K562 (cell line): ENCODE results near the gene ACKR3. TPM values are rescaled to one million over a fixed set of nuclear protein-coding genes. Genes with fewer than 3 reads are reported as not detected.

Experiments
- ATAC-seq: fragments of 200-7000 bp; cut with Tn5 transposase; 3 replicates; pipeline ENCODE4 v1.9.1; 2020; ENCODE audit warnings: moderate library complexity
- BruUV-seq: library from RNA; stranded (reverse); fragments of 400-500 nt; replicated peaks from 2 replicates; lab custom pipeline; 2021; lab: Mats Ljungman, UMichigan
- CTCF ChIA-PET: fragments of 300-600 bp; formaldehyde crosslinking; extraction: SDS; loops from one replicate; lab custom pipeline; 2021; ENCODE audit warnings: low intra/inter-chr PET ratio; lab: Yijun Ruan, JAX
- POLR2A ChIA-PET: fragments of 300-600, 350-650 bp; sonication (Branson Sonifier 250); formaldehyde crosslinking; extraction: SDS; loops from one replicate; lab custom pipeline; 2021; ENCODE audit warnings: antibody characterized with exemption, inconsistent platforms; lab: Yijun Ruan, JAX
- DNase-seq, 4 experiments: peaks; one replicate each; pipeline versions ENCODE4 v3.0.0 to v3.0.0-alpha.2; 2011 to 2018; ENCODE audit warnings: low spot score in 3 of 4, mixed read lengths in 3 of 4; ENCODE audit errors: extremely low read depth in 1 of 4
- FAIRE-seq: peaks from 2 replicates; lab custom pipeline; 2011; peaks lifted over from hg19 to GRCh38; lab: Jason Lieb, UNC
- H2AFZ ChIP-seq: 2 replicates; pipeline ENCODE4 v1.6.0; 2011; ENCODE audit warnings: low read depth, low read length, control low read depth, inconsistent platforms
- H3K27ac ChIP-seq: fragments of 200-600 bp; 3 replicates; pipeline ENCODE4 v1.8.0; 2011; ENCODE audit warnings: low read depth, mild to moderate bottlenecking, control low read depth, inconsistent platforms, low read length, moderate library complexity, mixed read lengths; ENCODE audit errors: extremely low read depth
- H3K27me3 ChIP-seq, 2 experiments: fragments of 300-600 bp in 1 of 2; 2 replicates in 1 of 2; 3 replicates in 1 of 2; pipeline versions ENCODE4 v1.6.0 to v1.8.0; 2011; ENCODE audit warnings: inconsistent platforms in 2 of 2, low read length in 2 of 2, mild to moderate bottlenecking in 1 of 2, mixed read lengths in 1 of 2, moderate library complexity in 1 of 2; ENCODE audit not compliant: control insufficient read depth in 2 of 2, insufficient read depth in 2 of 2
- H3K36me3 ChIP-seq: fragments of 300-600 bp; 3 replicates; pipeline ENCODE4 v1.8.0; 2011; ENCODE audit warnings: mild to moderate bottlenecking, low read length, inconsistent platforms; ENCODE audit not compliant: control insufficient read depth, insufficient read depth
- H3K4me1 ChIP-seq, 2 experiments: fragments of 200-600 bp in 1 of 2; replicated peaks in 1 of 2; 2 replicates in 1 of 2; 3 replicates in 1 of 2; pipeline versions ENCODE4 v1.5.1 to v1.8.0; 2011; ENCODE audit warnings: inconsistent platforms in 2 of 2, low read length in 2 of 2, mild to moderate bottlenecking in 1 of 2, mixed read lengths in 1 of 2, moderate library complexity in 1 of 2; ENCODE audit not compliant: control insufficient read depth in 2 of 2, insufficient read depth in 2 of 2
- H3K4me2 ChIP-seq: 2 replicates; pipeline ENCODE4 v1.6.1; 2011; ENCODE audit warnings: low read length, control low read depth, inconsistent platforms, mixed read lengths; ENCODE audit not compliant: insufficient read depth
- H3K4me3 ChIP-seq: fragments of 200-600 bp; sonication (generic), shearing (Covaris generic); 2 replicates; pipeline ENCODE4 v1.5.1; 2016; ENCODE audit warnings: control low read depth, inconsistent platforms
- H3K79me2 ChIP-seq: fragments of 200-600 bp; 3 replicates; pipeline ENCODE4 v1.8.0; 2011; ENCODE audit warnings: low read length, inconsistent platforms; ENCODE audit not compliant: control insufficient read depth, insufficient read depth
- H3K9ac ChIP-seq, 2 experiments: 2 replicates each; pipeline versions ENCODE4 v1.6.0 to v1.6.1; 2011; ENCODE audit warnings: low read depth in 2 of 2, low read length in 2 of 2, control low read depth in 1 of 2, inconsistent platforms in 1 of 2, mild to moderate bottlenecking in 1 of 2, mixed read lengths in 1 of 2; ENCODE audit not compliant: insufficient read depth in 1 of 2
- H3K9me1 ChIP-seq: one replicate; pipeline ENCODE4 v1.6.0; 2011; ENCODE audit warnings: inconsistent platforms, mild to moderate bottlenecking, low read length, moderate library complexity; ENCODE audit not compliant: control insufficient read depth, insufficient read depth
- H3K9me3 ChIP-seq: replicated peaks from 2 replicates; pipeline ENCODE4 v1.5.1; 2011; ENCODE audit warnings: low read depth, low read length, inconsistent platforms; ENCODE audit not compliant: control insufficient read depth, insufficient read depth
- H4K20me1 ChIP-seq: replicated peaks from 2 replicates; pipeline ENCODE4 v1.6.1; 2011; ENCODE audit warnings: low read length, inconsistent platforms, mixed read lengths; ENCODE audit not compliant: control insufficient read depth, insufficient read depth
- ARHGAP35 ChIP-seq: fragments of 450-650 bp; IDR thresholded peaks from 2 replicates; pipeline ENCODE4 v1.6.1; 2018; ENCODE audit not compliant: partially characterized antibody
- BRD4 ChIP-seq: fragments of 200-600 bp; sonication (generic); IDR thresholded peaks from 2 replicates; pipeline ENCODE4 v1.6.1; 2017; ENCODE audit warnings: inconsistent platforms
- HNRNPUL1 ChIP-seq: fragments of 200-400 bp; formaldehyde crosslinking; IDR thresholded peaks from 2 replicates; pipeline ENCODE4 v1.6.1; 2017; ENCODE audit warnings: low read length
- U2AF1 ChIP-seq: fragments of 200-400 bp; formaldehyde crosslinking; optimal IDR thresholded peaks from 2 replicates; pipeline ENCODE3; 2017; ENCODE audit warnings: mild to moderate bottlenecking, low read depth, low read length, moderate library complexity
- ZNF121 ChIP-seq: sonication (generic); formaldehyde crosslinking; conservative IDR thresholded peaks from 2 replicates; pipeline ENCODE4 v1.8.0; 2022; ENCODE audit warnings: missing genetic modification reagents
- WGBS: fragments of 100-300 bp; shearing (Covaris generic); methylation state at CpG from one replicate; pipeline ENCODE4 v1.1.6; 2016; ENCODE audit warnings: low coverage, mixed read lengths; ENCODE audit not compliant: insufficient coverage; ENCODE audit errors: missing lambda C conversion rate; 5-methylcytosine and 5-hydroxymethylcytosine counted together
- in situ Hi-C: fragments of 300-500 bp; cut with MboI; formaldehyde crosslinking; loops from 4 replicates; pipeline ENCODE4 v1.15.0; 2018; ENCODE audit warnings: inconsistent platforms, mixed read lengths
- intact Hi-C: fragments of 100-400 bp; cut with micrococcal nuclease; formaldehyde crosslinking; loops from 2 replicates; pipeline ENCODE4 v1.14.2; 2022
- polyA plus RNA-seq, 8 experiments: library from polyadenylated mRNA; depleted of rRNA in 4 of 8; stranded (reverse) in 5 of 8; unstranded in 3 of 8; fragments of >200 nt; fragmentation: Nextera tagmentation in 2 of 8; fragmentation: Illumina TruSeq in 1 of 8; extraction: Ambion mirVana in 2 of 8; extraction: Trizol in 1 of 8; gene quantifications; 2 replicates each; pipeline versions ENCODE4 v1.2.1 to v1.2.3, GENCODE V29; 2011 to 2014; ENCODE audit warnings: inconsistent platforms in 1 of 8, missing spikeins in 1 of 8
- total RNA-seq, 7 experiments: library from RNA; depleted of rRNA in 6 of 7; stranded (reverse); fragments of >200 nt in 6 of 7; fragmentation: Illumina TruSeq in 2 of 7; extraction: Trizol in 2 of 7; gene quantifications; 2 replicates each; pipeline versions ENCODE4 v1.2.1 to v1.2.3, GENCODE V29; 2011 to 2021; ENCODE audit warnings: low replicate concordance in 1 of 7
- TF ChIP-seq, protein P1 (sequence below): sonication (generic); formaldehyde crosslinking; IDR thresholded peaks from 2 replicates; pipeline ENCODE4 v1.9.0; 2022; ENCODE audit warnings: mild to moderate bottlenecking, missing genetic modification reagents

ACKR3 gene
- total and polyA plus RNA-seq, 9 of the 15 experiments (the other 6 are each of a cell fraction or from before 2014, with no cell fraction given), result 0.07 TPM; not detected in 8

DNA sequence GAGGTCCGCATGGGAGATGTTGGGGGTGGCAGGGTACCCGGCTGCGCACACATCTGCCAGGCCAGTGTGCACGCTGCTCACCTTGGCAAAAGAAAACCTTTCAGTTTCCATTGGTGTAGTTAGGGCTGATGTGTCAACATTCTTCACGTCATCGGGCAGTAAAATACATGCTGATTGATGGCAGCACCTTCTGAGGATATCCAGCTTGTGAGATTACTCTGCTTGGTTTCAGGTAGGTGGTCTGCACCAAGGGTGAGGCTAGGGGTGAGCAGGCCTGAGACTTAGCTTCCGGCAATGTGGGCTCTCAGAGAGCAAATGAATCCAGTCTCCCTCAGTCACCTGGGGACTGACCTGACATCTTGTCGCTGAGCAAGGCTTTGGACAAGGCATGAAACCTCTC is 19.3 kb upstream of the ACKR3 start:
- DNase-seq (no peak), FAIRE-seq (no peak), ATAC-seq (no peak)
- no peak for TF ChIP-seq BRD4
- no peak for TF ChIP-seq U2AF1
- TF ChIP-seq, protein P1, sequence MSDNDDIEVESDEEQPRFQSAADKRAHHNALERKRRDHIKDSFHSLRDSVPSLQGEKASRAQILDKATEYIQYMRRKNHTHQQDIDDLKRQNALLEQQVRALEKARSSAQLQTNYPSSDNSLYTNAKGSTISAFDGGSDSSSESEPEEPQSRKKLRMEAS (CRISPR knock-in tag), result no peak
- TF ChIP-seq ARHGAP35, result no peak
- TF ChIP-seq HNRNPUL1, result no peak
- TF ChIP-seq ZNF121, result no peak
- Histone ChIP-seq H3K27me3 (peaks cover 0 to 5% of the 10 kb centered on the region in 2 experiments; a peak in 1 of 5 replicates), H3K27ac (no peak overlapping the region), H3K4me1 (no peaks in the 10 kb centered on the region), H3K9me1 (no peaks in the 10 kb centered on the region), H3K4me2 (no peak overlapping the region), H3K4me3 (no peak overlapping the region), H3K79me2 (no peaks in the 10 kb centered on the region), H4K20me1 (no peaks in the 10 kb centered on the region), H3K36me3 (no peaks in the 10 kb centered on the region), H3K9ac (no peak overlapping the region), H3K9me3 (no peaks in the 10 kb centered on the region), H2AFZ (no peak overlapping the region)
- ChIA-PET CTCF (no interaction called here), POLR2A (no interaction called here)
- intact Hi-C loops (no loop called here), in situ Hi-C loops (no loop called here)
- no TSS peak for BruUV-seq
- WGBS, result 0% methylated on average over 5 of the region's 8 CpGs
